ENCODE results near the gene NISCH.

DNA sequence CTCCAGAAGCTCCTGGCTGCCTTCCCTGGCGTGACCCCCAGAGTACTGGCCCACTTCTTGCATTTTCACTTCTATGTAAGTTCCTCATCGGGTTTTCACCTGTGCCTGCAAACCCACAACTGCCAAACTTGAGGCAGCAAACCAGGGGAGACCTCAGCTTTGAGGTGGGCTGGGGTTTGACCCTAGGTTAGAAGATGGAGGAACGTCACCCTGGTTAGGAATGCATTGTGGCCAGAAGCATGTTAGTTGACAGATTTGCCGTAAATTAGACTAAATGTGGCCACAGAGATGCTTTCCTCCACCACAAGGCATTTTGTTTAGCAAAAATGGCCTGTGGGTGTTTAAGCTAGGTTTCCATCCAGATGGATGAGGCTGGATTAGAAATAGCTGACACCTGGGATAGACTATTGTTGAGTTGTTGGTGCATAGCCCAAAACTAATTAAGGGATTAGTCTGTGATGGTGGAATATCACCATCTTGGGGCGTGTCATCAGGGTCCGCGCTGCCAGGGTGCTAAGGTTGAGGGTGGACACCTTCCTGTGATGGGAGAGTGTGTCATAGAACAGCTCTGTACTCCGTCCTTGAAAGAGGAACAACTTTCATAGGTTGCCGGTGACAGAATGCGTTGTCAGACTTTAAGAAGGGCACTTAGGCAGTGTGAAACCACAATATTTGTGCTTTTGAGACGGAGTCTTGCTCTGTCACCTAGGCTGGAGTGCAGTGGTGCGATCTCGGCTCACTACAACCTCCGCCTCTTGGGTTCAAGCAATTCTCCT is 3.6 kb downstream of the NISCH start:
- TF ChIP-seq SP1 (IDR thresholded peaks at IDR 0.05) (no peak), NFRKB (IDR thresholded peaks at IDR 0.05) (no peak), FOXK2 (IDR thresholded peaks at IDR 0.05) (no peak), TARDBP (IDR thresholded peaks at IDR 0.05) (no peak), SUZ12 (IDR thresholded peaks at IDR 0.05) (no peak), ARNT (IDR thresholded peaks at IDR 0.05) (no peak), PKNOX1 (IDR thresholded peaks at IDR 0.05) (no peak)

All from HEK293T (cell line).